ENCODE results near the gene CLASP1.

DNA sequence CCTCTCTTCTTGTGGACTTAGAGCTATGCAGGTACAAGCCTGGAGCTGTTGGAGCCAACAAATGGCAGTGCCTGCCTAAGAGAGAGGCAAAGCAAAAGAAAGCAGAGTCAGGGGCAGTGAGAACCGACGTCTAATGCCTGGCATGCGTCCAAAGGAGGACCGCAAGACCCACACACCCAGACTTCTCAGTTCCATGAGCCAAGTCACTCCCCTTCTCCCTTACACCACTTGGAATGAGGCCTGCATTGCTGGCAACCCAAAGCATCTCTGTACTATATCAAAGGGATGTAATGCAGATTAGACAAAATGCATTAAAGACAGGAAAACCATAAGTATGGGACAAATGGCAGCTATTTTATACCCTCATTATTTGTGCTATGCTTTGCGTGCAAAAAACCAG, 168.4 kb downstream of the CLASP1 start:
- TF ChIP-seq POLR2A (IDR thresholded peaks at IDR 0.05; ENCODE audit: low read depth, low read length) (no peak), TAF1 (IDR thresholded peaks at IDR 0.05; ENCODE audit: low read depth, low read length) (no peak), SPI1 (IDR thresholded peaks at IDR 0.05; ENCODE audit: low read depth, low read length) (no peak), POLR2AphosphoS5 (IDR thresholded peaks at IDR 0.05; ENCODE audit: low read depth, low read length) (no peak), POU2F2 (IDR thresholded peaks at IDR 0.05; ENCODE audit: low read depth, low read length) (no peak), PAX5 (IDR thresholded peaks at IDR 0.05; ENCODE audit: insufficient read depth, low read length, severe bottlenecking) (no peak)

Data from GM12891 (cell line).